Right lobe of liver (tissue), 4 donors: ENCODE measurements around the gene STING1.

ENCODE experiments used
- CTCF ChIP-seq, 4 donors: fragments of 200-600 bp in 3 of 4; fragments of 450-650 bp in 1 of 4; IDR thresholded peaks; one replicate each; pipeline versions ENCODE4 v1.5.1 to v1.8.0; 2016 to 2022; ENCODE audit warnings: antibody characterized with exemption in 4 of 4, mild to moderate bottlenecking in 2 of 4
- POLR2A ChIP-seq: fragments of 450-650 bp; IDR thresholded peaks from one replicate; pipeline ENCODE4 v1.6.1; 2017; ENCODE audit warnings: antibody characterized with exemption, mild to moderate bottlenecking
- donor health status: DM: no; HTN: no; CAD: no.
- donor health status: DM: no; HTN: no; CAD: no.
- donor health status: DM: no; HTN: yes; CAD: no.

DNA sequence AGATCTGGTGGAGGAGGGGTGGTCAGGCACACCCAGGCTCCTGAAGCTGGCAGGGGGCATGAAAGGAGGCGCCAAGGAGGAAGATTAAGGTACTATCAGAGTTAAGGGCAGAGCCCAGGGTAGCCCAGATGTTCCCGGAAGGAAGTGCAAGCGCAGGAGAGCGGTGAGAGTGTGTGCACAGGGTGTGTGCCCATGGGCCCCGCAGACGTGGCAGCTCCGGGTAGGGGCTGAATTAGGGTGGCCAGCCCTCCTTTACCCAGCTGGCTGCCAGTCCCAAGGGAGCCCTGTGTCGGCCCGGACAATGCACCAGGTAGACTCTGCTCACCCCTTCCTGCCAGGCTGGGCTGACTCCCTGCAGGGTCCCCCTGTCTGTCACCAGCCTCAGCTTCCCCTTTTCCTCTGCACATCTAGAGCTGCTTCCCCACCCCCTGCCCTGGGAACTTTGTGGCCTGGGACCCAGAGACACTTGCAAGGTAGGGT, 11.7 kb downstream of the STING1 start, which contains the start of gene SMIM33:
- TF ChIP-seq CTCF (IDR thresholded peaks at IDR 0.05) (no peak), POLR2A (no peak)
